ENCODE data around the gene ITGAL. TPM values are rescaled to one million over a fixed set of nuclear protein-coding genes. Genes with fewer than 3 reads are reported as not detected.

The ITGAL gene
- total and polyA plus RNA-seq, 2 of the 8 experiments (the other 6 are each of a cell fraction or from before 2014, with no cell fraction given): not detected

DNA sequence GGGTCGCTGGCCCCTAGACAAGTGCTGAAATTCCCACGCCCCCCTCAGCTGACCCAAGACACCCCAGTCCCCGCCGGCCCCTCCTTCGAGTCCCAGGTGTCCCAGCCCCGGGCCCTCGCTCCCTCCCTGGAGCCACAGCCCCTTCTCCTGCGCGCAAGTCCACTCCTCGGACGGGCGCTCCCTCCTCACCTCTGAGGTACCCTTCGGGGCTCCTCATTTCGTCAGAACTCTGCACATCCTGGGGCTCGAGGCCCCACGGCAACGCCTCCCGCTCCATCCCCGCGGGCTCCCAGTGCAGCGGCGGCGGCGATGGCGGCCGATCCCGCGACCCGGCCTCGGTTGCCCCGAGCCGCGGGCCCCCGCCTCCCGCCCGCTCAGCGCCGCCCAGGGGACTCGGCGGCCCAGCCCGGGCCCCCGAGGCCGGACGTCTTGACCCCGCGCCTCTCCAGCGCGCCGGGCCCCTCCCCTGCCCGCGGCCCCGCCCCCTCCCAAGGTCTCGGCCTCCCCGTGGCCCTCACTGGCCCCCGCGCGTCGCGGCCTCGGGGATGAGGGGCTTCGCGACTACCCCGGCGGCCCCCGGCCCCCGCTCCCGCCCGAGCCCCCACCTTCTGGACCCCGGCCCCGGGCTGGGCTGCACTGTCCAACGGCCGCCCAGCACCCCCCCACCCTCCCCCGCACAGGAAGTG, 53.7 kb downstream of the ITGAL start, which contains the start of gene ZNF768 (continued):
- 0 out of 2 replicates have a peak, but pooled peaks have one; percentile 12 for TF ChIP-seq CREB1 (IDR thresholded peaks at IDR 0.05)
- TF ChIP-seq, protein P1, sequence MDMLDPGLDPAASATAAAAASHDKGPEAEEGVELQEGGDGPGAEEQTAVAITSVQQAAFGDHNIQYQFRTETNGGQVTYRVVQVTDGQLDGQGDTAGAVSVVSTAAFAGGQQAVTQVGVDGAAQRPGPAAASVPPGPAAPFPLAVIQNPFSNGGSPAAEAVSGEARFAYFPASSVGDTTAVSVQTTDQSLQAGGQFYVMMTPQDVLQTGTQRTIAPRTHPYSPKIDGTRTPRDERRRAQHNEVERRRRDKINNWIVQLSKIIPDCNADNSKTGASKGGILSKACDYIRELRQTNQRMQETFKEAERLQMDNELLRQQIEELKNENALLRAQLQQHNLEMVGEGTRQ (IDR thresholded peaks at IDR 0.05; ENCODE audit: low read length): peak; percentile 34; the same call in 1 of the 2 replicates
- 0 out of 2 replicates have a peak, but pooled peaks have one; percentile 5 for TF ChIP-seq TEAD4 (IDR thresholded peaks at IDR 0.05; ENCODE audit: low read depth, low read length)
- TF ChIP-seq PHF8 (conservative IDR thresholded peaks at IDR 0.05; ENCODE audit: low read depth, low read length): peak; percentile 58
